HS-5 (cell line): ENCODE measurements around the gene FARS2.
"Not testable (repeated sequence)": the region's sequence is repeated elsewhere in the genome, so short reads cannot be mapped to it uniquely, and the experiment has no call there.

Experiments
- DNase-seq: peaks from one replicate; pipeline ENCODE4 v3.0.0-alpha.2; 2012; ENCODE audit warnings: low read depth

FARS2 gene

DNA sequence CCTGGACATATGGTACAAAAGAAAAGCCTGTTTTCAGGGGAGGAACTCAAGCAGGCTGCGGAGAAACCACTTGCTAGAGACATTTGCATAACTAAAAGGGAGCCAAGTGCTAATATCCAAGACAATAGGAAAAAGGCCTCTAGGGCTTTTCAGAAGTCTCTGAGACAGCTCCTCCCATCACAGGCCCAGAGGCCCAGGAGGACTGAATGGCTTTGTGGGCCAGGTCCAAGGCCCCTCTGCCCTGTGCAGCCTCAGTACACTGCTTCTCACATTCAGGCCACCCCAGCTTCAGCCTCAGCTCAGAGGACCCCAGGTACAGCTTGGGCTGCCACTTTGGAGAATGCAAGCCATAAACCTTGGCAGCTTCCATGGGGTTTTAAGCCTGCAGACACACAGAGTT, 545.1 kb downstream of the FARS2 start:
- not testable (repeated sequence) for DNase-seq

DNA sequence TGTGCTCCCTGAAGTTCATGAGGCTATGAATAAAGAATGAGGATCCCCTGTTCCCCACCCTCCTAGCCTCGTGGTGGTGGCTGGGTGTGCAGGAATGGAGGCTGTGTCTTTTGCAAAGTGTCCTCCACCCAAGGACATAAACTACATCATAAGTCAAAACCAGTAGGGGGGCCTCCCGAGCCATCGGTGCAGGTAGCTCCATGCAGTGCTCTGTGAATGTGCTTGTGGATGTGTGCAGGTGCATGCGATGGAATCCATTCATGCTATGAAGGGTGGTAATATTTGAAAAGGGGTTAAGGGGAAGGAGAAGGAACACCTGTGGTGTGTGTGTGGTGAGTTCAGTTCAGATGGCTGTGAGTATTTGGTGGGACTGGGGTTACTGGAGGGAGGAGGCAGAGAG, 548.1 kb downstream of the FARS2 start:
- no peak for DNase-seq

DNA sequence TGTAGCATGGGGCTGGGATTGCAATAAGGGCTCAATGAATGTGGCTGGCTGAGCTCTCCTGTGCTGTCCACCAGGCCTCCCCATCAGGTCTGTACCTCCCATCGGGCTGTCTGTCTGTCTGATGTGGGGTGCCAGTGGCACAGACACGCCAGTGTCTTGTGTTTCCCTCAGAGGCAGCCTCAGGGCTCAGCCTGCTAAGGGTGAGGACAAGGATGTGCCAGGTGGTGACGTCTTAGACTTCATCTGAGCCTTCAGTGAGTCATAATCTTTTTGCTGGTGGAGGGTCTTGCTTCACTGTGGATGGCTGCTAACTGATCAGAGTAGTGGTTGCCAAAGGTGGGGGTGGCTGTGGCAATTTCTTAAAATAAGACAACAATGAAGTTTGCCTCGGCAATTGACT, 550.7 kb downstream of the FARS2 start:
- DNase-seq, result no peak

DNA sequence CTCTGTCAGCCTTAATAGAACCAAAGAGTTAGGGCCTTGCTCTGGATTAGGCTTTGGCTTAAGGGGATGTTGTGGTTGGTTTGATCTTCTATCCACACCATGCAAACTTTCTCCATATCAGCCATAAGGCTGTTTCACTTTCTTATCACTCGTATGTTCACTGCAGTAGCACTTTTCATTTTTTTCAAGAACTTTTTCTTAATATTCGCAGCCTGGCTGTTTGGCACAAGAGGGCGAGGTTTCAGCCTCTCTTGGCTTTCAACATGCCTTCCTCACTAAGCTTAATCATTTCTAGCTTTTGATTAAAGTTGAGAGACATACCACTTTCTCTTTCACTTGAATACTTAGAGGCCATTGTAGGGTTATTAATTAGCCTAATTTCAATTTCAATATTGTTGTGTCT, 552.3 kb downstream of the FARS2 start:
- no peak for DNase-seq

DNA sequence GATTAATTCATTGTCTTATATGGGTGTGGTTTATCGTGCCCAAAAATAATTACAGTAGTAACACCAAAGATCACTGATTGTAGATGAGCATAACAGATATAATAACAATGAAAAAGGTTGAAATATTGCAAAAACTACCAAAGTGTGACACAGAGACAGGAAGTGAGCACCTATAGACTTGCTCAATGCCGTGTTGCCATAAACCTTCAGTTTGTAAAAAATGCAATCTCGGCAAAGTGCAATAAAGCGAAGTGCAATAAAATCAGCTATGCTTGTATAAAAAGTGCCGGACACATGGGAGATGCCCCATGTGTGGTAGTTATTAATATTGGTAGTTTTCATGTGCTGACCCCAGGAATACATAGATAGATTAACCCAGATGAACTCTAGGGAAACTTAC, 552.8 kb downstream of the FARS2 start:
- no peak for DNase-seq

DNA sequence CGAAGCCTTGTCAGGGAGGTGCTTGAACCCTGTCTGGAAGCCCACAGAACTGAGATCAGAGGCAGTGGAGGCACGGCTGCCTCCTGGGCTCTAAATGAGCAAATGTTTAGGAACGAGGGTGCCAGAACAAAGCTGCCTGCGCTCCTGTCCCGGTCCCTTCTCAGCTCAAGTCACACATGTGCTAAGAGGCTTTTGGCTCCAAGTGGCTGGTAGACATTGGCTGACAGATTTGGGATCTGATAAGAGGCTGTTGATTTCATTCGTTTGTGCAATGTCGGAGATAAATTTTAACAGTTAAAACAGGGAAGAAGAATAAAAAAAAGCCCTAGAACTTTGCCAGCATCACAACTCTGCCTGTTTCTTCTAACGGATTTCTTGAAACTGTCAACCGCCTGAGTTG, 553.6 kb downstream of the FARS2 start:
- no peak for DNase-seq

DNA sequence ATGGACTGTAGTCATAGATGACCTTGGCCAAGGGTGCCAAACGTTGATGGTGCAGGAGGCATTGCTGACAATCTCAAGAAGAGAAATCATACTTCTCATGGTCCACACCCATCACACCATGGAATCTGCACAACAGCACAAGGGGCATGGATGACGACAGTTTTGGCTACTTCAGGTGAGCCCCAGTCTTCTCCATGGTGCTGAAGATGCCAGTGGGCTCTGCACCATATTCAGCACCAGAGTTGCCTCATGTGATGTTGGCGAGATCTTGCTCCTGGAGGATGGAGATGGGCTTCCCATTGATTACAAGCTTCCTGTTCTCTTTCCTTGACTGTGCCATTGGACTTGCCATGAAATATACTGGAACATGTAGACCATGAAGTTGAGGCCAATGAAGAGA, 556.6 kb downstream of the FARS2 start:
- DNase-seq, result no peak

DNA sequence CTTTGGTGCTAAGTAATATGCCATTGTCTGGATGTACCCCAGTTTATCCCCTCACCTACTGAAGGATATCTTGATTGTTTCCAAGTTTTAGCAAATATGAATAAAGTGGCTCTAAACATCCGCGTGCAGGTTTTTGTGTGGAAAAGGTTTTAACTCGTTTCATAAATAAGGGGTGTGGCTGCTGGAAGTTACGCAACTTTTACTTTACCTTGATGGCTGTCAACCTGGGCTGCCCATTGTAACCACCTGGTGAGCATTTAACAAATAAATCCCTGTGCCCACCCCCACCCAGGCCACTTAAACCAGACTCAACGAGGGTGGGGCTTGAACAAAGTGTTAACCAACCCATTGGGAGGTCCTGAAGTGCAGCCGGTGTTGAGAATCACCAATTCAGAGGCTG, 557.6 kb downstream of the FARS2 start:
- DNase-seq, result no peak
